H9 (cell line): ENCODE data around the gene SUMO2. TPM values are rescaled to one million over a fixed set of nuclear protein-coding genes. Genes with fewer than 3 reads are reported as not detected.

Experiments
- DNase-seq: peaks from one replicate; pipeline ENCODE4 v3.0.0-alpha.2; 2017
- H2AFZ ChIP-seq: one replicate; pipeline ENCODE4 v1.6.1; 2013; ENCODE audit warnings: mild to moderate bottlenecking, low read length, control low read depth, moderate library complexity
- H2AK5ac ChIP-seq: 2 replicates; pipeline ENCODE4 v1.6.1; 2013; ENCODE audit warnings: low read length, control low read depth, mixed read lengths; ENCODE audit not compliant: insufficient read length
- H2BK120ac ChIP-seq: one replicate; pipeline ENCODE4 v1.6.1; 2013; ENCODE audit warnings: low read depth, mild to moderate bottlenecking, low read length, control low read depth, inconsistent platforms; ENCODE audit not compliant: poor library complexity, severe bottlenecking
- H2BK12ac ChIP-seq: 2 replicates; pipeline ENCODE4 v1.6.1; 2013; ENCODE audit warnings: low read length, control low read depth, mixed read lengths, low read depth; ENCODE audit not compliant: insufficient read length
- H2BK15ac ChIP-seq: 2 replicates; pipeline ENCODE4 v1.6.1; 2013; ENCODE audit warnings: low read depth, low read length, control low read depth
- H2BK20ac ChIP-seq: one replicate; pipeline ENCODE4 v1.6.1; 2013; ENCODE audit warnings: low read depth, mild to moderate bottlenecking, low read length, control low read depth, inconsistent platforms; ENCODE audit not compliant: poor library complexity, severe bottlenecking
- H2BK5ac ChIP-seq: 2 replicates; pipeline ENCODE4 v1.6.1; 2013; ENCODE audit warnings: low read length, control low read depth, mixed read lengths; ENCODE audit not compliant: insufficient read length
- H3K14ac ChIP-seq: 2 replicates; pipeline ENCODE4 v1.6.1; 2013; ENCODE audit warnings: low read length, control low read depth; ENCODE audit not compliant: insufficient read depth
- H3K18ac ChIP-seq: 2 replicates; pipeline ENCODE4 v1.6.1; 2013; ENCODE audit warnings: low read depth, mild to moderate bottlenecking, mixed read lengths, low read length, control low read depth; ENCODE audit not compliant: insufficient read length
- H3K23ac ChIP-seq: 2 replicates; pipeline ENCODE4 v1.6.1; 2013; ENCODE audit warnings: low read length, control low read depth, mixed read lengths, low read depth; ENCODE audit not compliant: insufficient read length
- H3K23me2 ChIP-seq: 2 replicates; pipeline ENCODE4 v1.6.1; 2013; ENCODE audit warnings: low read depth, mild to moderate bottlenecking, mixed read lengths, low read length, control low read depth; ENCODE audit not compliant: insufficient read length, poor library complexity, severe bottlenecking
- H3K27ac ChIP-seq: 2 replicates; pipeline ENCODE4 v1.5.1; 2013; ENCODE audit warnings: low read length, control low read depth, mixed read lengths, low read depth; ENCODE audit not compliant: insufficient read length
- H3K27me3 ChIP-seq: 2 replicates; pipeline ENCODE4 v1.6.1; 2013; ENCODE audit warnings: low read length, control low read depth, inconsistent platforms; ENCODE audit not compliant: insufficient read depth
- H3K4ac ChIP-seq: 2 replicates; pipeline ENCODE4 v1.6.1; 2013; ENCODE audit warnings: low read depth, mild to moderate bottlenecking, control low read depth, inconsistent platforms, low read length, moderate library complexity
- H3K4me1 ChIP-seq: 2 replicates; pipeline ENCODE4 v1.6.1; 2013; ENCODE audit warnings: low read length, control low read depth, inconsistent platforms; ENCODE audit not compliant: insufficient read depth
- H3K4me2 ChIP-seq: 2 replicates; pipeline ENCODE4 v1.6.1; 2013; ENCODE audit warnings: low read length, control low read depth, mixed read lengths; ENCODE audit not compliant: insufficient read length, insufficient read depth
- H3K56ac ChIP-seq: 2 replicates; pipeline ENCODE4 v1.6.1; 2013; ENCODE audit warnings: low read depth, mild to moderate bottlenecking, mixed read lengths, low read length, control low read depth; ENCODE audit not compliant: insufficient read length
- H3K79me1 ChIP-seq: 2 replicates; pipeline ENCODE4 v1.6.1; 2013; ENCODE audit warnings: low read depth, mild to moderate bottlenecking, moderate library complexity, low read length, control low read depth, inconsistent platforms; ENCODE audit not compliant: insufficient read depth, poor library complexity, severe bottlenecking
- H3K79me2 ChIP-seq: 2 replicates; pipeline ENCODE4 v1.6.1; 2013; ENCODE audit warnings: low read length, control low read depth, inconsistent platforms; ENCODE audit not compliant: insufficient read depth
- H3K9ac ChIP-seq: 2 replicates; pipeline ENCODE4 v1.6.1; 2013; ENCODE audit warnings: low read length, control low read depth, mixed read lengths; ENCODE audit not compliant: insufficient read length; ENCODE audit errors: extremely low read depth
- H3K9me3 ChIP-seq: one replicate; pipeline ENCODE4 v1.6.1; 2013; ENCODE audit warnings: low read depth, low read length, inconsistent platforms; ENCODE audit not compliant: control insufficient read depth
- H3T11ph ChIP-seq: one replicate; pipeline ENCODE4 v1.6.1; 2013; ENCODE audit warnings: mild to moderate bottlenecking, low read length, control low read depth, inconsistent platforms
- H4K20me1 ChIP-seq: one replicate; pipeline ENCODE4 v1.6.1; 2013; ENCODE audit not compliant: control insufficient read depth, insufficient read length, insufficient read depth
- H4K5ac ChIP-seq: 2 replicates; pipeline ENCODE4 v1.6.1; 2013; ENCODE audit warnings: low read depth, mild to moderate bottlenecking, mixed read lengths, low read length, control low read depth; ENCODE audit not compliant: insufficient read length
- H4K8ac ChIP-seq: replicated peaks from 2 replicates; pipeline ENCODE4 v1.6.1; 2013; ENCODE audit warnings: low read length, control low read depth, mixed read lengths, low read depth; ENCODE audit not compliant: insufficient read length
- H4K91ac ChIP-seq: 2 replicates; pipeline ENCODE4 v1.6.1; 2013; ENCODE audit warnings: low read depth, mild to moderate bottlenecking, moderate library complexity, mixed read lengths, low read length, control low read depth; ENCODE audit not compliant: insufficient read length
- H3K27ac Mint-ChIP-seq, 3 experiments: 2 replicates in 2 of 3; 3 replicates in 1 of 3; pipeline ENCODE4 v1.8.0; 2020 to 2021; ENCODE audit warnings: mixed read lengths in 3 of 3, mild to moderate bottlenecking in 1 of 3, moderate library complexity in 1 of 3
- H3K27me3 Mint-ChIP-seq: 2 replicates; pipeline ENCODE4 v1.8.0; 2021; ENCODE audit warnings: low read depth, mild to moderate bottlenecking, moderate library complexity, mixed read lengths
- H3K36me3 Mint-ChIP-seq, 3 experiments: 2 replicates in 2 of 3; 3 replicates in 1 of 3; pipeline ENCODE4 v1.8.0; 2020 to 2021; ENCODE audit warnings: low read depth in 3 of 3, mixed read lengths in 3 of 3; ENCODE audit not compliant: insufficient read depth in 1 of 3
- H3K4me1 Mint-ChIP-seq, 2 experiments: 2 replicates each; pipeline ENCODE4 v1.8.0; 2020; ENCODE audit warnings: mixed read lengths in 2 of 2
- H3K4me3 Mint-ChIP-seq, 2 experiments: 2 replicates in 1 of 2; 3 replicates in 1 of 2; pipeline ENCODE4 v1.8.0; 2020 to 2021; ENCODE audit warnings: mild to moderate bottlenecking in 2 of 2, mixed read lengths in 2 of 2, moderate library complexity in 1 of 2
- H3K9me3 Mint-ChIP-seq, 2 experiments: 2 replicates in 1 of 2; 3 replicates in 1 of 2; pipeline ENCODE4 v1.8.0; 2020; ENCODE audit warnings: mild to moderate bottlenecking in 2 of 2, mixed read lengths in 2 of 2, moderate library complexity in 1 of 2
- CTCF ChIP-seq: fragments of 200-600 bp; sonication (generic); conservative IDR thresholded peaks from 3 replicates; pipeline ENCODE4 v1.8.0; 2021; ENCODE audit warnings: antibody characterized with exemption, mild to moderate bottlenecking
- WGBS: extraction: QIAGEN DNeasy Blood & Tissue Kit; methylation state at CpG from one replicate; pipeline ENCODE4 v1.1.7; 2013; ENCODE audit warnings: missing lambda C conversion rate, low lambda C conversion rate, mixed read lengths; ENCODE audit not compliant: insufficient read length; ENCODE audit errors: extremely low coverage; 5-methylcytosine and 5-hydroxymethylcytosine counted together
- total RNA-seq: library from RNA; stranded (reverse); gene quantifications from 2 replicates; pipeline ENCODE4 v1.2.1, GENCODE V29; 2021

The SUMO2 gene
- total RNA-seq, 1 experiment from 2014 or later = 813 TPM

DNA sequence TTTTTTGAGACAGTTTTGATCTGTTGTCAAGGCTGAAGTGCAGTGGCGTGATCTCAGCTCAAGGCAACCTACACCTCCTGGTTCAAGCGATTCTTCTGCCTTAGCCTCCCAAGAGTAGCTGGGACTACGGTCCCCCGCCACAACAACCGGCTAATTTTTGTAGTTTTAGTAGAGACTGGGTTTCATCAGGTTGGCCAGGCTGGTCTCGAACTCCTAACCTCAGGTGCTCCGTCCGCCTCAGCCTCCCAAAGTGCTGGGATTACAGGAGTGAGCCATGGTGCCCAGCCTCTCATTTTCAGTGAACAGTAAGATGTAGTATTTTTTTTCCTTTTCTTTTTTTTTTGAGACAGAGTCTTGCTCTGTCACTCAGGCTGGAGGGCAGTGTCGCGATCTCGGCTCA is 7.8 kb downstream of the SUMO2 start:
- Histone ChIP-seq H3K56ac (no peak overlapping the region), H3K79me2 (peaks cover 21% of the 10 kb centered on the region), H3K4ac (no peak overlapping the region), H3K23me2 (no peaks in the 10 kb centered on the region), H2AFZ (no peak overlapping the region), H4K8ac (no peak overlapping the region), H4K20me1 (no peaks in the 10 kb centered on the region), H3K14ac (no peak overlapping the region), H3K9me3 (no peaks in the 10 kb centered on the region), H4K91ac (no peak overlapping the region), H2AK5ac (no peak overlapping the region), H3T11ph (no peak overlapping the region), H3K18ac (no peak overlapping the region), H2BK5ac (no peak overlapping the region), H3K79me1 (peaks cover 14% of the 10 kb centered on the region), H3K23ac (no peak overlapping the region), H3K9ac (no peak overlapping the region), H2BK12ac (no peak overlapping the region), H2BK15ac (no peak overlapping the region), H3K4me1 (no peaks in the 10 kb centered on the region), H3K4me2 (no peak overlapping the region), H3K27ac (no peak overlapping the region), H4K5ac (no peak overlapping the region), H2BK120ac (no peak overlapping the region), H3K27me3 (no peaks in the 10 kb centered on the region), H2BK20ac (no peak overlapping the region)
- Mint-ChIP-seq H3K27ac (peak overlapping the region in 2 of 3 experiments; percentile 52 to 90; a peak in 4 of 7 replicates), H3K36me3 (peaks cover 47 to 83% (median 71%) of the 10 kb centered on the region in 3 experiments), H3K9me3 (no peaks in the 10 kb centered on the region), H3K27me3 (no peaks in the 10 kb centered on the region), H3K4me3 (no peak overlapping the region), H3K4me1 (peaks cover 2 to 5% of the 10 kb centered on the region in 2 experiments; a peak in 3 of 4 replicates)
- WGBS = no CpG with 5 or more reads among the region's 11 CpGs
- no peak for DNase-seq
- TF ChIP-seq CTCF = no peak
